ENCODE measurements around the gene STK32B. TPM values are rescaled to one million over a fixed set of nuclear protein-coding genes. Genes with fewer than 3 reads are reported as not detected.
"Not testable (repeated sequence)": the region's sequence is repeated elsewhere in the genome, so short reads cannot be mapped to it uniquely, and the experiment has no call there.

The STK32B gene
- total and polyA plus RNA-seq, 2 experiments from 2014 or later, result not detected

DNA sequence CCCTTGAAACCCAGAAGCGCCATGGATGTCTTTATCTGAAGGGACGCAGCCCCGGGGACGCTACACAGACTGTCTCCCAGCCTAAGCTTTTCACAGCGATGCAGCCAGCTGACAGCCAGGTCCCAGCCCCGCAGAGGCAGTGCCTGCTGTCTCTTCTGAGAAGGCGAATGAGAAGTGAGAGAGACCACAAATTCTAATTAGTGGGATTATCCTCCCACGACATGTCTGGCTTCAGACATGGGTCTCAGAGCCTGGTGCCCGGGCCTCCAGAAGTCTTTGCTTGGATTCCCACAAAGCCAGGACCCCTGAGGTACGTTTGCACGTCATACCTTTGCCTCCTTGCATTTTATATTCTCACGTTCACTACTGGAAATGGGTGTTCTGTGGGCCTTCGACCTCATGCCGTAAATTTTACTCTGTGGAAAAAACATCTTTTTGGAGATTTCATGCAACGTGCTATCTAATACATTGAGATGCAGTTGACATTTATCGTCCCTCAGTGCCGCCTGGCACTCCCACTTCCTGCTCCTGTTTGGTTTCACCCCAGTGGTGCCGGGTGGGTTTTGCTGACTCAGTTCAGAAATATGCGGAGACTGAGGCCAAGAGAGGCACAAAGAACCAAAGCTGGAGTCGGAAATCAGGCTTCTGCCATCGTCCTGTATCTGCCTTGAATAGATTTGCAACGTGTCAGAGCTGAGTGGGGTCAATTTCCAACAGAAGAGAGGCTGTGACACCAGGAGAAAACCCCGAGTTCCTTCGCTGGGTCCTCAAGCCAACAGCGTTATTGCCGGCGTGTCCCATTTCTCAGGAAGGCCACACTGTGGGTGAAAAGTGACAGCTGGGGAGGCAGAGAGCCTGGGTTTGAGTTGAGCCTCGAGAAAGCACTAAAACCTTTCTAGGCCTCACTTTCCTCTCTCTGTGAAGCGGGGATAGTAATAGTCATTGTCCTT is 114.4 kb downstream of the STK32B start:
- no peak overlapping the region for H3K27ac ChIP-seq
- TF ChIP-seq, protein P1, sequence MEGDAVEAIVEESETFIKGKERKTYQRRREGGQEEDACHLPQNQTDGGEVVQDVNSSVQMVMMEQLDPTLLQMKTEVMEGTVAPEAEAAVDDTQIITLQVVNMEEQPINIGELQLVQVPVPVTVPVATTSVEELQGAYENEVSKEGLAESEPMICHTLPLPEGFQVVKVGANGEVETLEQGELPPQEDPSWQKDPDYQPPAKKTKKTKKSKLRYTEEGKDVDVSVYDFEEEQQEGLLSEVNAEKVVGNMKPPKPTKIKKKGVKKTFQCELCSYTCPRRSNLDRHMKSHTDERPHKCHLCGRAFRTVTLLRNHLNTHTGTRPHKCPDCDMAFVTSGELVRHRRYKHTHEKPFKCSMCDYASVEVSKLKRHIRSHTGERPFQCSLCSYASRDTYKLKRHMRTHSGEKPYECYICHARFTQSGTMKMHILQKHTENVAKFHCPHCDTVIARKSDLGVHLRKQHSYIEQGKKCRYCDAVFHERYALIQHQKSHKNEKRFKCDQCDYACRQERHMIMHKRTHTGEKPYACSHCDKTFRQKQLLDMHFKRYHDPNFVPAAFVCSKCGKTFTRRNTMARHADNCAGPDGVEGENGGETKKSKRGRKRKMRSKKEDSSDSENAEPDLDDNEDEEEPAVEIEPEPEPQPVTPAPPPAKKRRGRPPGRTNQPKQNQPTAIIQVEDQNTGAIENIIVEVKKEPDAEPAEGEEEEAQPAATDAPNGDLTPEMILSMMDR (IDR thresholded peaks at IDR 0.05; ENCODE audit: low read depth, low read length), result no peak
- H3K4me3 ChIP-seq, result no peak overlapping the region
- DNase-seq (ENCODE audit: low read depth in 1 of 2, low spot score in 1 of 2), result peak; percentile 29 to 74
- no peaks in the 10 kb centered on the region for H3K27me3 ChIP-seq
- H3K36me3 ChIP-seq, result no peaks in the 10 kb centered on the region
- H3K4me1 ChIP-seq (ENCODE audit: low read depth), result no peaks in the 10 kb centered on the region
- no peaks in the 10 kb centered on the region for H3K9me3 ChIP-seq (ENCODE audit: low read depth)

DNA sequence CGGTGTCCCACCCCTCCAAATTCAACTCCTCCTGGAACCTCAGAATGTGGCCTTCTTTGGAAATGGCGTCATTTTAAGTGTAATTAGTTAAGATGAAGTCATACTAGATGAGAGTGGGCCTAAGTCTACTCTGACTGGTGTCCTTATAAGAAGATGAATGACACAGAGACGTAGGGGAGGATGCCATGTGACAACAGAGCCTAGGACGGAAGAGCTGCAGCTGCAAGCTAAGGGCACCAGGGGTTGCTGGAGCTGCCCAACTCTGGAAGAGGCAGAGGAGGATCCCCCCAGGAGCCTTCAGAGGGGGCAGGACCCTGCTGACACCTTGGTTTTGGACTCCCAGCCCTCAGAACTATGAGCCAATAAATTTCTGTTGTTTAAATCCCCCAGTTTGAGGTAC is 115.1 kb downstream of the STK32B start:
- H3K27ac ChIP-seq, result no peak overlapping the region

GRCh38 chr4:5168891-5169290 is 117.6 kb downstream of the STK32B start:
- TF ChIP-seq, protein P1 (IDR thresholded peaks at IDR 0.05; ENCODE audit: low read depth, low read length), result no peak
- no peak for DNase-seq (ENCODE audit: low read depth in 1 of 2, low spot score in 1 of 2)
- H3K4me1 ChIP-seq (ENCODE audit: low read depth), result no peaks in the 10 kb centered on the region
- H3K27me3 ChIP-seq, result no peaks in the 10 kb centered on the region
- no peaks in the 10 kb centered on the region for H3K9me3 ChIP-seq (ENCODE audit: low read depth)
- H3K4me3 ChIP-seq, result no peak overlapping the region
- no peak overlapping the region for H3K27ac ChIP-seq
- H3K36me3 ChIP-seq, result no peaks in the 10 kb centered on the region

More for the DNA sequence above, 115.1 kb downstream of the STK32B start:
- H3K9me3 ChIP-seq (ENCODE audit: low read depth), result no peaks in the 10 kb centered on the region
- H3K4me3 ChIP-seq, result no peak overlapping the region
- no peaks in the 10 kb centered on the region for H3K4me1 ChIP-seq (ENCODE audit: low read depth)
- H3K27me3 ChIP-seq, result no peaks in the 10 kb centered on the region
- no peaks in the 10 kb centered on the region for H3K36me3 ChIP-seq
- TF ChIP-seq, protein P1 (IDR thresholded peaks at IDR 0.05; ENCODE audit: low read depth, low read length), result no peak
- no peak for DNase-seq (ENCODE audit: low read depth in 1 of 2, low spot score in 1 of 2)

DNA sequence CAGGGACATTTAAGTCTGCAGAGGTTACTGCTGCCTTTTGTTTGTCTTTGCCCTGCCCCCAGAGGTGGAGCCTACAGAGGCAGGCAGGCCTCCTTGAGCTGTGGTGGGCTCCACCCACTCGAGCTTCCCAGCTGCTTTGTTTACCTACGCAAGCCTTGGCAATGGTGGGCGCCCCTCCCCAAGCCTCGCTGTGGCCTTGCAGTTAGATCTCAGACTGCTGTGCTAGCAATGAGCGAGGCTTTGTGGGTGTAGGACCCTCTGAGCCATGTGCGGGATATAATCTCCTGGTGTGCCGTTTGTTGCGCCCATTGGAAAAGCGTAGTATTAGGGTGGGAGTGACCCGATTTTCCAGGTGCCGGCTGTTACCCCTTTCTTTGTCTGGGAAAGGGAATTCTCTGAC is 124.6 kb downstream of the STK32B start:
- H3K27me3 ChIP-seq; DNase-seq (ENCODE audit: low read depth in 1 of 2, low spot score in 1 of 2); H3K27ac ChIP-seq; H3K36me3 ChIP-seq; H3K4me3 ChIP-seq; H3K9me3 ChIP-seq (ENCODE audit: low read depth); H3K4me1 ChIP-seq (ENCODE audit: low read depth): not testable (repeated sequence)

DNA sequence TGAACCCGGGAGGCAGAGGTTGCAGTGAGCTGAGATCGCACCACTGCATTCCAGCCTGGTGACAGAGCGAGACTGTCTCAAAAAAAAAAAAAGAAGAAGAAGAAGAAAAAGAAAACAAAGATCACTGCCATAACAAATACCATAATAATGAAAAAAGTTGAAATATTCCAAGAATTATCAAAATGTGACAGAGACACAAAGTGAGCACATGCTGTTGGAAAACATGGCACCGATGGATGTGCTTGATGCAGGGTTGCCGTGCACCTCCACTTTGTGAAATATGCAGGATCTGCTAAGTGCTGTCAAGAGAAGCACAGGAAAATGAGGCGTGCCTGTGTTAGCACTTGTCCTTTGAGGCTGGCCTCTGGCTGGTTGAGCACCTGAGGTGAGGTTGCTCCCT is 133.3 kb downstream of the STK32B start:
- TF ChIP-seq, protein P1 (IDR thresholded peaks at IDR 0.05; ENCODE audit: low read depth, low read length), result no peak
- H3K36me3 ChIP-seq, result no peaks in the 10 kb centered on the region
- no peak overlapping the region for H3K4me3 ChIP-seq
- DNase-seq (ENCODE audit: low read depth in 1 of 2, low spot score in 1 of 2), result no peak
- H3K27ac ChIP-seq, result no peak overlapping the region
- no peaks in the 10 kb centered on the region for H3K27me3 ChIP-seq
- H3K4me1 ChIP-seq (ENCODE audit: low read depth), result no peaks in the 10 kb centered on the region
- H3K9me3 ChIP-seq (ENCODE audit: low read depth), result no peaks in the 10 kb centered on the region

DNA sequence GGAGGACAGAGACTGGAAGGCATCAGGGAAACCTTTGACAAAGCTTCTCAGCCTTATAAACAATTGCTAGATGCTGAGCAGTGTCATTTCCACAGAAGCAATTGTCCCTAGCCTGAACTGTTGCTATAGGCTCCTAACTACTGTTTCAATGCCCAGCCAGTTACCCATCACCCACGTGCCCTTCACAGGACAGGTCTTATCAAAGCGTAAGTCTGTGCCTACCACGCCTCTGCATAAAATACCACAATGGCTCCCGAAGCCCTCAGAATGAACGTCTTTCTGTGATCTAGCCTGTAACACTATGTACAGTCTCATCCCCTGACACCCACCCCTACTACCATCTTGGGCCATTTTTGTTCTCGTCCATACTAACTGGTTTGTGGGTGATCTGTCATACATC is 134.3 kb downstream of the STK32B start:
- H3K9me3 ChIP-seq (ENCODE audit: low read depth), result no peaks in the 10 kb centered on the region
- H3K27ac ChIP-seq, result no peak overlapping the region
- no peaks in the 10 kb centered on the region for H3K4me1 ChIP-seq (ENCODE audit: low read depth)
- H3K36me3 ChIP-seq, result no peaks in the 10 kb centered on the region
- TF ChIP-seq, protein P1 (IDR thresholded peaks at IDR 0.05; ENCODE audit: low read depth, low read length), result no peak
- H3K27me3 ChIP-seq, result no peaks in the 10 kb centered on the region
- no peak for DNase-seq (ENCODE audit: low read depth in 1 of 2, low spot score in 1 of 2)
- no peak overlapping the region for H3K4me3 ChIP-seq

Measured in cardiac muscle cell (in vitro differentiated cells and primary cell).